NCI-H446 treated with DMSO at 0.1 percent for 48 hours (cell line): ENCODE measurements around the gene ERO1A.

Source experiments
- DNase-seq: peaks from one replicate; lab custom pipeline; 2025; lab: John Stamatoyannopoulos, UW

The ERO1A gene

GRCh38 chr14:52602131-52602530 lies 93.2 kb downstream of the ERO1A start:
- DNase-seq: no peak

DNA sequence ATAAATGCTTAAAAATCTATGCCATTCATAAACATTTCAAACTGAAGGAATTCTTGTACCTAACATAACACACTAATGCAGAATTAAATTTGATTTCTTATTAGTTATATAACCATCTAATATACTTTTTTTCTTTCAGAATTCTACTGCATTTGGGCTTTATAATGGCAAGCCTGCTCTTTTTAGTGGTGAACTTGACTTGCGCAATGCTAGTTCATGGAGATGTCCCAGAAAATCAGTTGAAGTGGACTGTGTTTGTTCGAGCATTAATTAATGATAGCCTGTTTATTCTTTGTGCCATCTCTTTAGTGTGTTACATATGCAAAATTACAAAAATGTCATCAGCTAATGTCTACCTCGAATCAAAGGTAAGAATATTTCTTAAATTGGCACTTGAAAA lies 95.4 kb downstream of the ERO1A start:
- no peak for DNase-seq

GRCh38 chr14:52598568-52598967 lies 96.8 kb downstream of the ERO1A start:
- no peak for DNase-seq

- no peak for DNase-seq
These were observed 98.5 kb downstream of the ERO1A start for GRCh38 chr14:52596861-52597260.

GRCh38 chr14:52596320-52596719 lies 99.0 kb downstream of the ERO1A start:
- DNase-seq: no peak

- DNase-seq: no peak
These were observed 105.0 kb downstream of the ERO1A start for GRCh38 chr14:52590318-52590717.
